T-helper 2 cell treated with Interferon-gamma antibody and Interleukin-4, amounts not matched to agents 5 μg/mL and 100 μg/mL, for 36 hours (primary cell): ENCODE data around the gene KIF6.
A peak's percentile ranks its signal among the peaks of the same experiment; 100 is the strongest.

Source experiments
- DNase-seq: peaks from one replicate; pipeline ENCODE4 v3.0.0; 2021; ENCODE audit warnings: low spot score
- H3K27ac Mint-ChIP-seq: one replicate; pipeline ENCODE4 v1.8.0; 2021; ENCODE audit warnings: mild to moderate bottlenecking, mixed read lengths
- H3K27me3 Mint-ChIP-seq: one replicate; pipeline ENCODE4 v1.8.0; 2021; ENCODE audit warnings: low read depth, mixed read lengths
- H3K36me3 Mint-ChIP-seq: one replicate; pipeline ENCODE4 v1.8.0; 2021; ENCODE audit warnings: low read depth, mixed read lengths
- H3K4me1 Mint-ChIP-seq: one replicate; pipeline ENCODE4 v1.8.0; 2021; ENCODE audit warnings: low read depth, mixed read lengths
- H3K4me3 Mint-ChIP-seq: one replicate; pipeline ENCODE4 v1.8.0; 2022; ENCODE audit warnings: mild to moderate bottlenecking, moderate library complexity, mixed read lengths
- H3K9me3 Mint-ChIP-seq: one replicate; pipeline ENCODE4 v1.8.0; 2021; ENCODE audit warnings: mixed read lengths

The KIF6 gene

GRCh38 chr6:39344821-39345280, 380.4 kb downstream of the KIF6 start:
- Mint-ChIP-seq H3K9me3 (no peaks in the 10 kb centered on the region), H3K27me3 (peaks cover under 1% of the 10 kb centered on the region), H3K36me3 (no peaks in the 10 kb centered on the region), H3K4me3 (no peak overlapping the region), H3K27ac (no peak overlapping the region), H3K4me1 (peaks cover 2% of the 10 kb centered on the region)
- DNase-seq: no peak

DNA sequence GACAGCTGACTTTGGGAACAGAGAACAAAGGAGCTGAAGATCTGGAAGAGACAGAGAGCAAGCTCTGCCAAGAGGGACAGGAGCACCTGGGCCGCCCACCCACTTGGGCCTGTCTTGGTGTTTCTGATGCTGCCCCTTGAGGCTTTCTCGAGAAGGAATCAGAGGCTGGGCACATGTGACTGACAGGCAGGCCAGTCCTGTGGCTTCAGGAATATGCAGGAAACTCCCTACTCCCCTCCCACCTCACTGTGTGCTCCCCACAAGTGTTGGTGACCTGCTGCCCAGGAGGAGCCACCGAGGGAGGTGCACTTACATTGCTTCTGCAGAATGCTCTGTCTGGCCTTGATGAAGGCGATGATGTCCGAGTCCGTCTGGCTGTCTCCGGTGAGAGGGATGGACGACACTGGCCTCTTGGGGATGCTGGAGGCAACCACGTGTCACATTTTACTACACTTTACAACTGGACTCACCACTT, 381.8 kb downstream of the KIF6 start:
- Mint-ChIP-seq H3K4me3 (no peak overlapping the region), H3K27ac (peak overlapping the region; percentile 34)

DNA sequence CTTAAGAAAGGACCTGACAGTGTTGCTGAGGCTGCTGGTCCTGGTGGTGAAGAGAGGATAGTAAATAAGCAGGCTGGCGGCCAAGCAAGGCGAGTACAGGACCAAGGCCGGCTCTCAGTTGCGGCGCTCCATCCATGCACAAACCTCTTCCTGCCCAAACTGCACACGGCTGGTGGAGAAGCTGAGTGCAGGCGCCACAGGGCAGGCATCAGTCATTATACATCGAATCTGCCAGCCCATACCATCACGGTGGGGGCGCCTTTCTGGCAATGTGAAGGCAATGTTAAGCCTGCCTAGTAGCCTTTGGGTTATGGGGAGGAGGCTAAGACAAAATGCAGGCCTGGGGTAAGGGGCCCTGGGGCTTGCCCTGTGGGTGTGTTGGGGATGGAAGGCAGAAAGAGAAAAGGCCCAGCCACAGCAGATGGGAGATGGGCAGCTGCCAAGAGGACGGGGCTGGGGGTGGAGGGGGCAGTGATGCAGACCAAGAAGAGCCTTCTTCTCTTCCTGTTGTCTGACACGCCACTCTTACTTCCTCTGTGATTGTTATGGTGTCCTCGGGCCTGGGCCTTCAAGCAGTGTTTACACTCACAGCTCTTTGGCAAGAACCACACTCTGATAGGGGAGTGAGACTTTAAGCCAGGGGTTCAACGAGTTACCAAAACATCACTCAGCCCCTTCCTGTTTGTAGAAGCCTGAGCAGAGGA, 382.4 kb downstream of the KIF6 start:
- Mint-ChIP-seq H3K36me3 (no peaks in the 10 kb centered on the region), H3K9me3 (no peaks in the 10 kb centered on the region), H3K27me3 (peaks cover 17% of the 10 kb centered on the region), H3K4me1 (peaks cover 8% of the 10 kb centered on the region), H3K27ac (peak overlapping the region; percentile 34), H3K4me3 (no peak overlapping the region)
- no peak for DNase-seq

More for the DNA sequence above, 381.8 kb downstream of the KIF6 start:
- Mint-ChIP-seq H3K27me3 (peaks cover 11% of the 10 kb centered on the region), H3K4me1 (peaks cover 3% of the 10 kb centered on the region), H3K9me3 (no peaks in the 10 kb centered on the region), H3K36me3 (no peaks in the 10 kb centered on the region)
- no peak for DNase-seq

- DNase-seq: no peak
Observed at GRCh38 chr6:39341937-39342336, 383.3 kb downstream of the KIF6 start.

GRCh38 chr6:39341352-39341751, 383.9 kb downstream of the KIF6 start:
- DNase-seq: no peak
- Mint-ChIP-seq H3K36me3 (no peaks in the 10 kb centered on the region), H3K27ac (no peak overlapping the region), H3K9me3 (no peaks in the 10 kb centered on the region), H3K27me3 (peaks cover 23% of the 10 kb centered on the region), H3K4me3 (no peak overlapping the region), H3K4me1 (peaks cover 12% of the 10 kb centered on the region)

More at GRCh38 chr6:39341937-39342336, 383.3 kb downstream of the KIF6 start:
- Mint-ChIP-seq H3K4me3 (no peak overlapping the region), H3K27ac (no peak overlapping the region), H3K4me1 (peaks cover 8% of the 10 kb centered on the region), H3K36me3 (no peaks in the 10 kb centered on the region), H3K9me3 (no peaks in the 10 kb centered on the region), H3K27me3 (peaks cover 23% of the 10 kb centered on the region)

- no peak overlapping the region for H3K4me3 Mint-ChIP-seq
- H3K36me3 Mint-ChIP-seq: no peaks in the 10 kb centered on the region
- DNase-seq: no peak
- peaks cover 21% of the 10 kb centered on the region for H3K4me1 Mint-ChIP-seq
- peaks cover 23% of the 10 kb centered on the region for H3K27me3 Mint-ChIP-seq
- H3K27ac Mint-ChIP-seq: no peak overlapping the region
- H3K9me3 Mint-ChIP-seq: no peaks in the 10 kb centered on the region
Observed at GRCh38 chr6:39339868-39340550, 385.2 kb downstream of the KIF6 start.

- DNase-seq: no peak
- H3K27ac Mint-ChIP-seq: no peak overlapping the region
- no peaks in the 10 kb centered on the region for H3K9me3 Mint-ChIP-seq
- no peaks in the 10 kb centered on the region for H3K36me3 Mint-ChIP-seq
- H3K27me3 Mint-ChIP-seq: peaks cover 26% of the 10 kb centered on the region
- no peak overlapping the region for H3K4me3 Mint-ChIP-seq
- peaks cover 23% of the 10 kb centered on the region for H3K4me1 Mint-ChIP-seq
Observed at GRCh38 chr6:39339096-39339867, 385.9 kb downstream of the KIF6 start.

GRCh38 chr6:39338397-39338796, 386.8 kb downstream of the KIF6 start:
- H3K36me3 Mint-ChIP-seq: no peaks in the 10 kb centered on the region
- peaks cover 23% of the 10 kb centered on the region for H3K4me1 Mint-ChIP-seq
- no peaks in the 10 kb centered on the region for H3K9me3 Mint-ChIP-seq
- H3K27ac Mint-ChIP-seq: no peak overlapping the region
- DNase-seq: no peak
- H3K4me3 Mint-ChIP-seq: no peak overlapping the region
- H3K27me3 Mint-ChIP-seq: peaks cover 26% of the 10 kb centered on the region

- no peak overlapping the region for H3K27ac Mint-ChIP-seq
- H3K27me3 Mint-ChIP-seq: peaks cover 44% of the 10 kb centered on the region
- H3K4me3 Mint-ChIP-seq: peak overlapping the region; percentile 4
- peaks cover 21% of the 10 kb centered on the region for H3K4me1 Mint-ChIP-seq
- H3K9me3 Mint-ChIP-seq: no peaks in the 10 kb centered on the region
- peak; percentile 12 for DNase-seq
- no peaks in the 10 kb centered on the region for H3K36me3 Mint-ChIP-seq
Observed at GRCh38 chr6:39335780-39336545, 389.2 kb downstream of the KIF6 start.

DNA sequence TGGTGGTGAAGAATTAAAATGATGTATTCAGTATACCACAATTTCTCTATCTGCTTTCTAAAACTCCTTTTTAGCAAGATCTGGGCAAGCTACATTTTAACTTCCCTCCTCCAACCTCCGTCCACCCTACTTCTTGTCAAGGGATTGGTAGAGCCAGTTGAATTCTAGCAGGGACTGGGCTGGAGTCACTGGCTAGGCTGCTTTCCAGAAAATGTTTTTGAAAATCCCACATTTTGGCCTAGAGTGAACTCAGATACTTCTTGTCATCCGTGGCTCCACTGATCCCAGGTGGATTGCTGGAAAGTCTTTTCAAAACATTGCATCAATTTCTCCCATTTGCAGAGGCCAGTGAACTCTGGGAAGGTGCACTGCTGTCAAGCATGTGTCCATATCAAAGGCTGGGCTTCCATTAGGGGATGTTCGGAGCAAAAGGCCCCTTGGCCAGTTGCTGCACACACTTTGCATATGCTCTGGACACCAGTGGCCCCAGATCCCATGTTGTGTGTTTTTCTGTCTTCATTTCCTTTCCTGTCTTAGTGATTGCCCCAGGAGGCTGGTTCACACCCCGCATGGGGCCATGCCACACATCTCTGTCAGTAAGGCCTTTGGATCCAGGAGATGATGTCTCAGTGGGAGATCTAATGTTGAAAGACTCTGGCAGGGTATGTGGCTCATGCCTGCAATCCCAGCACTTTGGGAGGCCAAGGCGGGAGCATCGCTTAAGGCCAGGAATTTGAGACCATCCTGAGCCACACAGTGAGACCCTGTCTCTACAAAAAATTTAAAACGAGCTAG, 391.4 kb downstream of the KIF6 start:
- H3K27ac Mint-ChIP-seq: no peak overlapping the region
- no peak for DNase-seq
- H3K36me3 Mint-ChIP-seq: no peaks in the 10 kb centered on the region
- no peak overlapping the region for H3K4me3 Mint-ChIP-seq
- H3K27me3 Mint-ChIP-seq: peaks cover 40% of the 10 kb centered on the region
- H3K9me3 Mint-ChIP-seq: no peaks in the 10 kb centered on the region
- H3K4me1 Mint-ChIP-seq: peaks cover 21% of the 10 kb centered on the region

GRCh38 chr6:39330476-39330875, 394.7 kb downstream of the KIF6 start:
- Mint-ChIP-seq H3K36me3 (no peaks in the 10 kb centered on the region), H3K27ac (no peak overlapping the region), H3K9me3 (no peaks in the 10 kb centered on the region), H3K4me3 (no peak overlapping the region), H3K4me1 (peaks cover 3% of the 10 kb centered on the region), H3K27me3 (peaks cover 31% of the 10 kb centered on the region)
- DNase-seq: no peak

GRCh38 chr6:39330057-39330456, 395.2 kb downstream of the KIF6 start:
- peaks cover 2% of the 10 kb centered on the region for H3K4me1 Mint-ChIP-seq
- no peaks in the 10 kb centered on the region for H3K36me3 Mint-ChIP-seq
- no peak overlapping the region for H3K27ac Mint-ChIP-seq
- H3K4me3 Mint-ChIP-seq: no peak overlapping the region
- no peak for DNase-seq
- no peaks in the 10 kb centered on the region for H3K9me3 Mint-ChIP-seq
- H3K27me3 Mint-ChIP-seq: peaks cover 34% of the 10 kb centered on the region

- H3K27me3 Mint-ChIP-seq: peaks cover 30% of the 10 kb centered on the region
- no peaks in the 10 kb centered on the region for H3K9me3 Mint-ChIP-seq
- no peak overlapping the region for H3K27ac Mint-ChIP-seq
- no peak overlapping the region for H3K4me3 Mint-ChIP-seq
- DNase-seq: no peak
- H3K36me3 Mint-ChIP-seq: no peaks in the 10 kb centered on the region
- no peaks in the 10 kb centered on the region for H3K4me1 Mint-ChIP-seq
Observed at GRCh38 chr6:39328066-39328465, 397.1 kb downstream of the KIF6 start.
